A549 (cell line): ENCODE results near the gene PFN2.

Experiments
- CTCF ChIP-seq: fragments of >200 bp; sonication (Bioruptor Twin); formaldehyde crosslinking; IDR thresholded peaks from 3 replicates; pipeline ENCODE4 v1.5.1; 2016
- EP300 ChIP-seq, 2 experiments: fragments of >200 bp; sonication (Bioruptor Twin); formaldehyde crosslinking; IDR thresholded peaks; 2 replicates in 1 of 2; 3 replicates in 1 of 2; pipeline ENCODE4 v1.6.1; 2016 to 2017
- MAFK ChIP-seq: fragments of 450-650 bp; IDR thresholded peaks from 2 replicates; pipeline ENCODE4 v1.6.1; 2014; ENCODE audit not compliant: partially characterized antibody
- PBX3 ChIP-seq: IDR thresholded peaks from 2 replicates; pipeline ENCODE4 v1.6.1; 2012
- POLR2A ChIP-seq: IDR thresholded peaks from 2 replicates; pipeline ENCODE4 v1.6.1; 2012; ENCODE audit warnings: mild to moderate bottlenecking, low read length
- SMC3 ChIP-seq: fragments of >200 bp; sonication (Bioruptor Twin); formaldehyde crosslinking; IDR thresholded peaks from 3 replicates; pipeline ENCODE4 v1.6.1; 2018; ENCODE audit warnings: inconsistent platforms
- USF2 ChIP-seq: fragments of 450-650 bp; IDR thresholded peaks from 2 replicates; pipeline ENCODE4 v1.6.1; 2014; ENCODE audit warnings: antibody characterized with exemption

- TF ChIP-seq CTCF (no peak), USF2 (no peak), POLR2A (no peak), PBX3 (no peak), EP300 (IDR thresholded peaks at IDR 0.05) (no peak), SMC3 (no peak), MAFK (no peak)
These were observed 23.5 kb downstream of the PFN2 start for GRCh38 chr3:149947231-149947630.
